Dendritic cell treated with granulocyte-macrophage colony-stimulating factor and Interleukin-4, amounts not matched to agents 40 ng/mL and 50 ng/mL, for 4 days (primary cell): ENCODE results near the gene PAK1IP1.
"Not testable (repeated sequence)": the region's sequence is repeated elsewhere in the genome, so short reads cannot be mapped to it uniquely, and the experiment has no call there.

Experiments
- H3K27ac Mint-ChIP-seq: one replicate; pipeline ENCODE4 v1.8.0; 2022; ENCODE audit warnings: mild to moderate bottlenecking, mixed read lengths
- H3K27me3 Mint-ChIP-seq: one replicate; pipeline ENCODE4 v1.8.0; 2022; ENCODE audit warnings: mild to moderate bottlenecking, mixed read lengths
- H3K36me3 Mint-ChIP-seq: one replicate; pipeline ENCODE4 v1.8.0; 2022; ENCODE audit warnings: low read depth, mixed read lengths
- H3K4me1 Mint-ChIP-seq: one replicate; pipeline ENCODE4 v1.8.0; 2022; ENCODE audit warnings: low read depth, mixed read lengths
- H3K4me3 Mint-ChIP-seq: one replicate; pipeline ENCODE4 v1.8.0; 2022; ENCODE audit warnings: mild to moderate bottlenecking, moderate library complexity, mixed read lengths
- H3K9me3 Mint-ChIP-seq: one replicate; pipeline ENCODE4 v1.8.0; 2022; ENCODE audit warnings: mixed read lengths
- intact Hi-C: fragments of 100-400 bp; cut with micrococcal nuclease; formaldehyde crosslinking; loops from one replicate; pipeline ENCODE4 v1.15.0; 2022

Gene PAK1IP1

DNA sequence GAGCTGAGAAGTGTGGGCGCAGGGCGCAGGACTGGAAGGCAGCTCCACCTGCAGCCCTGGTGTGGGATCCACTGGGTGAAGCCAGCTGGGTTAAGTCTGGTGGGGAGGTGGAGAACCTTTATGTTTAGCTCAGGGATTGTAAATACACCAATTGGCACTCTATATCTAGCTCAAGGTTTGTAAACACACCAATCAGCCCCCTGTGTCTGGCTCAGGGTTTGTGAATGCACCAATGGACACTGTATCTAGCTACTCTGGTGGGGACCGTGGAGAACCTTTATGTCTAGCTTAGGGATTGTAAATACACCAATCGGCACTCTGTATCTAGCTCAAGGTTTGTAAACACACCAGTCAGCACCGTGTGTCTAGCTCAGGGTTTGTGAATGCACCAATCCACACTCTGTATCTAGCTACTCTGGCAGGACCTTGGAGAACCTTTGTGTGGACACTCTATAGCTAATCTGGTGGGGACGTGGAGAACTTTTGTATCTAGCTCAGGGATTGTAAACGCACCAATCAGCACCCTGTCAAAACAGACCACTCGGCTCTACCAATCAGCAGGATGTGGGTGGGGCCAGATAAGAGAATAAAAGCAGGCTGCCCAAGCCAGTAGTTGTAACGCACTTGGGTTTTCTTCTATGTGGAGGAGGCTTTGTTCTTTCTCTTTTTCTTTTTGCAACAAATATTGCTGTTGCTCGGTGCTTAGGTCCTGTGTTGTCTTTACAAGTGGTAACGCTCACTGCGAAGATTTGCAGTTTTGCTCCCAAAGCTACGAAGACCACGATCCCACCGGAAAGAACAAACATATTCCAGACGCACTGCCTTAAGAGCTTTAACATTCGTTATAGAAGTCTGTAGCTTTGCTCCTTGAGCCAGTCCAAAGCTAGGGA is 26.4 kb downstream of the PAK1IP1 start:
- peaks cover 31% of the 10 kb centered on the region for H3K36me3 Mint-ChIP-seq
- H3K27me3 Mint-ChIP-seq = not testable (repeated sequence)
- peak overlapping the region; percentile 81 for H3K4me3 Mint-ChIP-seq
- H3K9me3 Mint-ChIP-seq = peaks cover 22% of the 10 kb centered on the region
- H3K4me1 Mint-ChIP-seq = peaks cover 36% of the 10 kb centered on the region
- H3K27ac Mint-ChIP-seq = peak overlapping the region; percentile 97
- intact Hi-C loops = loop anchor here (1.0 kb wide), 1 partner anchor 27 kb away; the partner anchor contains the start of genes C6orf52 and PAK1IP1

DNA sequence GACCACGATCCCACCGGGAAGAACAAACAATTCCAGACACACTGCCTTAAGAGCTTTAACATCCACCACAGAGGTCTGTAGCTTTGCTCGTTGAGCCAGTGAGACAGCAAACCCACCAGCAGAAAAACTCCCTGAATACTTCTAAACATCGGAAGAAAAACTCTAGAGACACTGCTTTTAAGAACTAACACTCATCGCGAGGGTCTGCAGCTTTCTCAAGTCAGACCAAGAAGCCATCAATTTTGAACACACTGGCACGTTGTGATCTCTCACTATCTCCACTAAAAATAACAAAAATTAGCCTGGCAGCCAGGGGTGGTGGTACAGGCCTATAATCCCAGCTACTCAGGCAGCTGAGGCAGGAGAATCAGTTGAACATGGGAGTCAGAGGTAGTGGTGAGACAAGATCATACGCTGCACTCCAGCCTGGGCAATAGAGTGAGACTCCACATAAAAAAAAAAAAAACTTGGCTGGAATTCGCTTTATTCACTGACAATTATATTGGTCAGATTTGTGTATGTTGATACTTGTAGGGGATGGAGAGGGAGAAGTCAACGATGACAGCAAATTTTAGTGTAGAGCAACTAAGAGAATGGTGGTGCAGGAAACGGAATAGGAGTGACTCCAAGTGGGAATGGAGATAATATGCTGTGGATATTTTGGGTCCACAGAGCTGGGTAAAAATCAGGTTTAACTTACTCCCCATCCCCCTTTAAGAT is 27.2 kb downstream of the PAK1IP1 start:
- peaks cover 44% of the 10 kb centered on the region for H3K4me1 Mint-ChIP-seq
- H3K27ac Mint-ChIP-seq = peak overlapping the region; percentile 97
- intact Hi-C loops = loop anchor here (1.0 kb wide), 1 partner anchor 28 kb away; the partner anchor contains the start of genes C6orf52 and PAK1IP1
- H3K27me3 Mint-ChIP-seq = no peaks in the 10 kb centered on the region
- H3K4me3 Mint-ChIP-seq = peak overlapping the region; percentile 93
- peaks cover 22% of the 10 kb centered on the region for H3K9me3 Mint-ChIP-seq
- peaks cover 31% of the 10 kb centered on the region for H3K36me3 Mint-ChIP-seq

DNA sequence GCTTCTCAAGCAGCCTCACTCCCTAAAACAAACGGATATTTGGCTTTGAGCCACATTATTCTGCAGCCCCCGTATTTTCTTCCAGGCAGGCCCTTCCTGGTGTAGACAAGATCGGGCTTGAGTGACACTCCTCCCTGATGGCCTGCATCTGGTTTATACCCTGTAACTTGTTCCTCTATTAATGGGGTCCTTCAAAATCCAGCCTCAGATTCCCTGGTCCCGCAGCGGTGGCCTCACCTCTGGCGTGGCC is 27.7 kb downstream of the PAK1IP1 start:
- Mint-ChIP-seq H3K4me3 (peak overlapping the region; percentile 93), H3K27me3 (no peaks in the 10 kb centered on the region), H3K9me3 (peaks cover 21% of the 10 kb centered on the region), H3K36me3 (peaks cover 34% of the 10 kb centered on the region), H3K4me1 (peaks cover 48% of the 10 kb centered on the region), H3K27ac (peak overlapping the region; percentile 97)
- intact Hi-C loops = no loop called here

DNA sequence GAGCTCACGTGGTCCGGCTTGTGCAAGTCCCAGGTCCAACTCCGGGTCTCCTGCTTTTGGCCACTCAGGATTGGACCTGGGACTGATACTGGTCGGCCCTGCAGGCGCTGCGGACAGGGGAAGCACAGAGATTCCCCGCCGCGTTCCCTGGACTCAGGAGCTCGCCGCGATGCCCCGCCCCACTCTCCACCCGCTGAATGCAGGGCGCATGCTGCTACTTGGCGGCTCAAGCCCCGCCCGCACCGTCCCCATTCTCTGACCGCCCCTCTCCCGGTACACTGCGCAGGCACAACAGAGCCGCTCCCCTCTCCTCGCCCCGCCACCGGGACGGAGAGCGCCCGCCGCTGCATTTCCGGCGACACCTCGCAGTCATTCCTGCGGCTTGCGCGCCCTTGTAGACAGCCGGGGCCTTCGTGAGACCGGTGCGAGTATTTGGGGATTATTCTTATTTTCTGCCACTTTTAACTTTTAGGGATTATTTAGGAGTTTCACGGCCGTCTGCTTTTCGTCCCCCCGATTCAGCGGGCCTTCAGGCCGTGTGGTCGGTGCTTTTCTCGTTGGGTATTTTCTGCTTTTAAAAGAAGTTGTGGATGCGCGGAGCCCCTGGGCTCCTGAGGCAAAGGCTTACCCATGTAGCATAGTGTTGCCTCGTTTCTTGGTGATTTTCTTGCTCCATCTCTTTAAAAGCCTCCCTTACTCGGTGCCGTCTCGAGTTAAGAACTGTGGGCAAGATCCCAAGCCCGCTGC is 28.2 kb downstream of the PAK1IP1 start, which contains the start of gene TMEM14C:
TMEM14C (plus strand) TSS at position 251 of the 747 bp plus-strand sequence. CDS start 1,544 bp downstream, outside the sequence.
- Mint-ChIP-seq H3K36me3 (peaks cover 39% of the 10 kb centered on the region), H3K9me3 (peaks cover 16% of the 10 kb centered on the region), H3K27ac (peak within 1 kb of the TSS; percentile 97), H3K27me3 (no peaks in the 10 kb centered on the region), H3K4me3 (peak within 1 kb of the TSS; percentile 93), H3K4me1 (peaks cover 53% of the 10 kb centered on the region)
- intact Hi-C loops = loop anchor here (1.0 kb wide), 1 partner anchor 24 kb away; the partner anchor contains the start of gene TMEM14B

DNA sequence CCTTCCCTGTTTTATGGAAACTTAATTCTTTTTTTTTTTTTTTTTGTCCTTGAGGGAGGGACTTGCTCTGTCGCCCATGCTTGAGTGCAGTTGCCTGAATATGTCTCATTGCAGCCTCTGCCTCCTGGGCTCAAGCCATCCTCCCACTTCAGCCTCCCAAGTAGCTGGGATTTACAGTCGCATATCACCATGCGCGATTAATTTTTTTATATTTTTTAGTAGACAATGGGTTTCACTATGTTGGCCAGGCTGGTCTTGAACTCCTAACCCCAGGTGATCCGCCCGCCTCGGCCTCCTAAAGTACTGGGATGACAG is 28.8 kb downstream of the PAK1IP1 start:
- no peaks in the 10 kb centered on the region for H3K27me3 Mint-ChIP-seq
- H3K36me3 Mint-ChIP-seq = peaks cover 44% of the 10 kb centered on the region
- H3K27ac Mint-ChIP-seq = peak overlapping the region; percentile 97
- intact Hi-C loops = loop anchor here (1.0 kb wide), 1 partner anchor 24 kb away; the partner anchor contains the start of gene TMEM14B
- H3K4me1 Mint-ChIP-seq = peaks cover 58% of the 10 kb centered on the region
- H3K4me3 Mint-ChIP-seq = peak overlapping the region; percentile 93
- peaks cover 10% of the 10 kb centered on the region for H3K9me3 Mint-ChIP-seq

DNA sequence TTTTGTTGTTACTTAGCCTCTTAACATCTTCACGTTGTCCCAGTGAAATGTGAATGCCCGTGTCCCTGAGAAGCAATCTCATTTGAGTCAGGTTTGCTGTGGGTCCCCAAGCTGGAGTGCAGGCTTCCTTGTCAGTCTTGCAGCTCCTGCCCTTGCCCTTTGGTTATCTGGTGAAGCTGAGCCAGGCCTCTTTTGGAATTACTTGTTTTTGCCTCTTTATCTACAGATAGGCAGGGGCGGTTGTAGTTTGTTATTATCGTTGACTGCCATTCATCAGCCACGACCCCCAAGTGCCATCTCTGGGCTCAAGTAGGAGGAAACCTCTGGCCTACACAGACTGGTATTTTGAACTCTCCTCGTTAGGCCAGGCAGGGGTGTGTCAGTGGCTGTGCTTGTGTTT is 30.3 kb downstream of the PAK1IP1 start:
- H3K27me3 Mint-ChIP-seq = no peaks in the 10 kb centered on the region
- intact Hi-C loops = no loop called here
- peaks cover 65% of the 10 kb centered on the region for H3K4me1 Mint-ChIP-seq
- H3K27ac Mint-ChIP-seq = no peak overlapping the region
- no peaks in the 10 kb centered on the region for H3K9me3 Mint-ChIP-seq
- H3K36me3 Mint-ChIP-seq = peaks cover 57% of the 10 kb centered on the region
- H3K4me3 Mint-ChIP-seq = no peak overlapping the region

DNA sequence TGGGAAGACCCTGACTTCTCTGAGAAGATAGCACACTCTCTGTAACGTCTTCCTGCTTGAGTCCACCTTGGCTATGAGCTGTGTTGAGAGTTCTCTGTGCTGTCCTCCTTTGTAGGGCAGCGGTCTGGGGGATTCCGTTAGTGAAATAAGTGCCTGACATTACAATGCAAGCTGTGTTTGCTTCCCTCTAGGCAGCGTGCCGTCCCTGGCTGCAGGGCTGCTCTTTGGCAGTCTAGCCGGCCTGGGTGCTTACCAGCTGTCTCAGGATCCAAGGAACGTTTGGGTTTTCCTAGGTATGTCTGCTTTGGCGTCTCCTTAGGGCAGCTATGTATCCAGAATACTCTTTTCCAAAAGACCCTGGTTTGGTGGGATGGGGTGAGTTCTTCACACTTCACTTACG is 30.9 kb downstream of the PAK1IP1 start:
- peaks cover 59% of the 10 kb centered on the region for H3K36me3 Mint-ChIP-seq
- H3K27me3 Mint-ChIP-seq = no peaks in the 10 kb centered on the region
- H3K27ac Mint-ChIP-seq = no peak overlapping the region
- intact Hi-C loops = no loop called here
- no peak overlapping the region for H3K4me3 Mint-ChIP-seq
- peaks cover 71% of the 10 kb centered on the region for H3K4me1 Mint-ChIP-seq
- H3K9me3 Mint-ChIP-seq = no peaks in the 10 kb centered on the region

DNA sequence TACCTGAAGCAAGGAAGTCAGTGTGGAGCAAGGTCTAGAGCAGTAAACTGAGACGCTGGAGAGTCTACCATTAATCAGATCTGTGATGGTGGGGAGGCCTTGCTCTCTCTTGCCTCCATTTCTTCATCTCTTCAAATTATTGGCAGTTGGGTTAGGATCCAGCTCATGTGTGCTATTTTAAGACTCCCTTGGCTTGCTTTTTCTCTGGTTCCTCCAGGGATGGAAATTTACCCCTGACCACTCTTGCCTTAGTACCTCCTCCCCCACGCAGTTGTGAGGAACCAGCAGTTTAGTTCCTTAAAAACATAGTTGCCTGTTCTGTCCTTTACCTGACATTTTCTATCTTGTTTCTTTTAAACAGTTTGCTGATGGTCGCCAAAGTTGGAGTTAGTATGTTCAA is 35.5 kb downstream of the PAK1IP1 start:
- Mint-ChIP-seq H3K27ac (no peak overlapping the region), H3K4me1 (peaks cover 42% of the 10 kb centered on the region), H3K4me3 (no peak overlapping the region), H3K36me3 (peaks cover 68% of the 10 kb centered on the region), H3K9me3 (peaks cover 8% of the 10 kb centered on the region), H3K27me3 (no peaks in the 10 kb centered on the region)
- intact Hi-C loops = no loop called here

DNA sequence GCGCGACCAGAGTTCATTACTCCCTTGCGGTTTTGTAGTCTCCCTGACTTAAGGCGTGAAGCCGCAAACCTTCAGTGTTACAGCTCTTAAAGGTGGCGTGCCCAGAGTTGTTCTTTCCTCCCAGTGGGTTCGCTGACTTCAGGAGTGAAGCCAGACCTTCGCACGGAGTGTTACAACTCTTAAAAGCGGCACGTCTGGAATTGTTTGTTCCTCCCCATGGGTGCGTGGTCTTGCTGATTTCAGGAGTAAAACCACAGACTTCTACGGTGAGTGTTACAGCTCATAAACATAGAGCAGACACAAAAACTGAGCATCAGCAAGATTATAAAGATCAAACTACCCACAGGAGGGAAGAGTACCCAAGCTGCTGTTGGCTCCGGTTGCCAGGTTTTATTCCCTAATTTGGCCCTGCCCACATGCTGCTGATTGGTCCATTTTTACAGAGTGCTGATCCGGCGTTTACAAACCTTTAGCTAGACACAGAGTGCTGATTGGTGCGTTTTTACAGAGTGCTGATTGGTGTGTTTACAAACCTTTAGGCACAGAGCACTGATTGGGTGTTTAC is 38.5 kb downstream of the PAK1IP1 start:
- Mint-ChIP-seq H3K36me3 (peaks cover 50% of the 10 kb centered on the region), H3K4me3 (no peak overlapping the region), H3K9me3 (peaks cover 8% of the 10 kb centered on the region), H3K4me1 (peaks cover 16% of the 10 kb centered on the region), H3K27ac (no peak overlapping the region), H3K27me3 (no peaks in the 10 kb centered on the region)
- intact Hi-C loops = no loop called here

DNA sequence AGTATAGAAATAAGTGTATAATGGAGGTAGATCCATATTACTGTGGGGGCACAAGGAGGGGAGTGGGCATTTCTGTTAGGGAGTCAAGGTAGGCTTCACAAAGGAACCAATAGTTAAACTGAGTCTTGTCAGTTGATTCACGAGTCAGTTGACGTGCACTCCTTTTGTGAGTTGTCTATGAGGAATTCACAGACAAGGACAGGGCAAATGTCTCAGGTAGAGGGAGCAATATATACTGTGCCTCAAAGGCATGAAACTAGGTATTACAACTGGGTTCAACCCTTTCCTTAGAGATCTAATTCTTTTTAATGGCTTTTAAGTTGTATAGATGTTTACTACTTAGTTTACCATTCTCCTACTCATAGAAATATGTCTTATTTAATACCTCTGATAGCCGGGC is 39.1 kb downstream of the PAK1IP1 start:
- no peak overlapping the region for H3K4me3 Mint-ChIP-seq
- peaks cover 13% of the 10 kb centered on the region for H3K4me1 Mint-ChIP-seq
- intact Hi-C loops = no loop called here
- no peak overlapping the region for H3K27ac Mint-ChIP-seq
- H3K9me3 Mint-ChIP-seq = peaks cover 8% of the 10 kb centered on the region
- H3K36me3 Mint-ChIP-seq = peaks cover 44% of the 10 kb centered on the region
- H3K27me3 Mint-ChIP-seq = no peaks in the 10 kb centered on the region

DNA sequence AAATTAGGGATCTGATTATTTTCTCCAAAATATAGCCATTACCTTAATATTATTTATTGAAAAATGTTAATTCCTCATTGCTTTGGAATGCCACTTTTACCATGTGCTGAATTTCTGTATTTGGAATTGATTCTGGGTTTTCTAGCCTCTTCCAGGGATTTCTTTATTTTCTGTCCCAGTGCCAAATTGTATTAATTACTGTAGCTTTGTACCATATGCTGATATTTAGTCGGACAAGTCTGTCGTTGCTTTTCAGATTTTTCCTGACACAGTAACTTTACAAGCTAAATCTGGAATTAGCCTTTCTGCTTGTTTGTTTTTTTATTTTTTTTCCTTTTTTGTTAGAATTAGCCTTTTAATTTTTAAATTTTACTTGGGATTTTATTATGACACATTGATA is 42.0 kb downstream of the PAK1IP1 start:
- Mint-ChIP-seq H3K9me3 (peaks cover 8% of the 10 kb centered on the region), H3K27ac (no peak overlapping the region), H3K4me1 (no peaks in the 10 kb centered on the region), H3K36me3 (peaks cover 18% of the 10 kb centered on the region), H3K4me3 (no peak overlapping the region), H3K27me3 (no peaks in the 10 kb centered on the region)
- intact Hi-C loops = no loop called here

DNA sequence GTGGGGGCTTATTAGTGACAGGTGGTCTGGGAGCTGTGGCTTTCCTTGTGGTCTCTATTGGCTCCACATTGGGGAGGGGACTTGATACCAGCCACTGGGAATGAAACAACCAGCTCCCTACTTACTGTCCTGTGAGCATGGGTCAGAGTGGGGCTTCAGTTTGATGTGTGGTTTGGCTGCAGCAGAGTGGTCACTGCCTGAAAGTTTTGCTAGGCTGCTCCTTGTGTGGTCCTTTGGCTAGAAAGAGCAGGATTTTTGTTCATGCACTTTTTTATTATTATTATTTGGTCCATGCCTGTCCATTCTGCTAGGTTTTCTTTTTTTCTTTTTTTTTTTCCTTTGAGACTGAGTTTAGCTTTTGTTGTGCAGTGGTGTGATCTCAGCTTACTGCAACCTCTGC is 45.3 kb downstream of the PAK1IP1 start:
- no peaks in the 10 kb centered on the region for H3K27me3 Mint-ChIP-seq
- H3K4me1 Mint-ChIP-seq = no peaks in the 10 kb centered on the region
- no peaks in the 10 kb centered on the region for H3K9me3 Mint-ChIP-seq
- H3K36me3 Mint-ChIP-seq = no peaks in the 10 kb centered on the region
- H3K4me3 Mint-ChIP-seq = no peak overlapping the region
- intact Hi-C loops = no loop called here
- no peak overlapping the region for H3K27ac Mint-ChIP-seq

DNA sequence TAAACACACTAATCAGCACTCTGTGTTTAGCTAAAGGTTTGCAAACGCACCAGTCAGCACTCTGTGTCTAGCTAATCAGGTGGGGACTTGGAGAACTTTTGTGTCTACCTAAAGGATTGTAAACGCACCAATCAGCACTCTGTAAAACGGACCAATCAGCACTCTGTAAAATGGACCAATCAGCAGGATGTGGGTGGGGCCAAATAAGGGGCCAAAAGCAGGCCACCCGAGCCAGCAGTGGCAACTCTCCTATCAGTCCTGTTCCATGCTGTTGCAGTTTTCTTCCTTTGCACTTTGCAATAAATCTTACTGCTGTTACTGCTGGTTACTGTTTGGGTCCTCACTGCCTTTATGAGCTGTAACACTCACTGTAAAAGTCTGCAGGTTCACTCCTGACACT is 46.9 kb downstream of the PAK1IP1 start:
- intact Hi-C loops, H3K9me3 Mint-ChIP-seq, H3K36me3 Mint-ChIP-seq, H3K4me1 Mint-ChIP-seq, H3K4me3 Mint-ChIP-seq, H3K27me3 Mint-ChIP-seq, H3K27ac Mint-ChIP-seq: not testable (repeated sequence)

DNA sequence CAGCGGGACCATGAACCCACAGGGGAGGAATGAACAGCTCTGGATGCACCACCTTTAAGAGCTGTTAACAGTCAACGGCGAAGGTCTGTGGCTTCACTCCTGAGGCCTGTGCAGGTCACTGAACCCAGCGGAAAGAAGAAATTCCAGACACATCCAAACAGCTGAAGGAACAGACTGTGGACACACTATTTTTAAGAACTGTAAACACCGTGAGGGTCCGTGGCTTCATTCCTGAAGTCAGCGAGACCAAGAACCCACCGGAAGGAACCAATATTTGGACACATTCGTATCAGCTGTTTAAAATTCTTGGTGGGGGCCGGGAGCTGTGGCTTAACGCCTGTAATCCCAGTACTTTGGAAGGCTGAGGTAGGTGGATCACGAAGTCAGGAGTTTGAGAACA is 47.5 kb downstream of the PAK1IP1 start:
- intact Hi-C loops = no loop called here
- Mint-ChIP-seq H3K4me1 (peaks cover 8% of the 10 kb centered on the region), H3K27me3 (no peaks in the 10 kb centered on the region), H3K4me3 (no peak overlapping the region), H3K27ac (no peak overlapping the region), H3K36me3 (no peaks in the 10 kb centered on the region), H3K9me3 (no peaks in the 10 kb centered on the region)
